HS-5 (cell line): ENCODE measurements around the gene IQCM.
"Not testable (repeated sequence)": the region's sequence is repeated elsewhere in the genome, so short reads cannot be mapped to it uniquely, and the experiment has no call there.

Experiments used
- DNase-seq: peaks from one replicate; pipeline ENCODE4 v3.0.0-alpha.2; 2012; ENCODE audit warnings: low read depth

The IQCM gene

GRCh38 chr4:149584722-149585121 is 230.9 kb downstream of the IQCM start:
- no peak for DNase-seq

- no peak for DNase-seq
Measured at GRCh38 chr4:149574971-149575370, 240.7 kb downstream of the IQCM start.

DNA sequence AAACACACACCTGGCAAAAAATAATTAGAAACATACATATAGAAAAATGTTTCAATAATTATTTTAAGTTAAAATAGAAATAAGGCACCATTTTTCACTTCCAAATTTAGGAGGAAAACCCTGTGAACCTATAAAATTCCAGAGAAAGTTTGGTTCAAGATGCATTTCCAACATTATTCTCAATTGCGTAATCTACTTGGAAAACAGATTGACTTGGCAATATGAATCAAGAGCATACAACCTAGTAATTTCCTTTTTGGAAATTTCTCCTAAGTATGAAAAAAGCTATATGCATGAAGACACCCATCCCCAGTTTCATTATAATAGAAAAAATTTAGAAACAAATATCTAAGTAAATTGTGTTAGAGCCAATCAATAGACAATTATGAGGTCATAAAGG is 242.9 kb downstream of the IQCM start:
- no peak for DNase-seq

GRCh38 chr4:149555799-149556198 is 259.8 kb downstream of the IQCM start:
- no peak for DNase-seq

- DNase-seq = no peak
Measured at GRCh38 chr4:149555146-149555545, 260.5 kb downstream of the IQCM start.

DNA sequence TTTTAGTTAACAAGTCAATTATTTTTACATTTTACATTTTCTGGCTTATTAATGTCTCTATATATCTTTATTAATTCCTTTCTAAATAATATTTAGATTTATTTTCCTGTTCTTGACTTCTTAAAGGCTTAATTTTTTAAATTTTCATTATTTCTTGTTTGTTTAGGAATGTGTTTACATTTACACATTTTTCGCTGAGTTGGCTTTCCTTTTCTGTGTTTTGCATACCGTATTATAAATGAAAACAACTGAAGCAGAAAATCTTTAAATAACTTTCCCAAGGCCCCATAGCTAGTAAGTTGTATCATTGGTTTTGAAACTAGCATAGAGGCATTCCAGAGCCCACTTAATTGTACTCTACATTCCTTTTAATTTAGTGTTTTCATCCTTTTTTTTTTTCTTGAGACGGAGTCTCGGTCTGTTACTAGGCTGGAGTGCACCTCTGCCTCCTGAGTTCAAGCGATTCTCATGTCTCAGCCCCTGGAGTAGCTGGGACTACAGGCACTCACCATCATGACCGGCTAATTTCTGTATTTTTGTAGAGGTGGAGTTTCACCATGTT is 261.6 kb downstream of the IQCM start:
- no peak for DNase-seq

DNA sequence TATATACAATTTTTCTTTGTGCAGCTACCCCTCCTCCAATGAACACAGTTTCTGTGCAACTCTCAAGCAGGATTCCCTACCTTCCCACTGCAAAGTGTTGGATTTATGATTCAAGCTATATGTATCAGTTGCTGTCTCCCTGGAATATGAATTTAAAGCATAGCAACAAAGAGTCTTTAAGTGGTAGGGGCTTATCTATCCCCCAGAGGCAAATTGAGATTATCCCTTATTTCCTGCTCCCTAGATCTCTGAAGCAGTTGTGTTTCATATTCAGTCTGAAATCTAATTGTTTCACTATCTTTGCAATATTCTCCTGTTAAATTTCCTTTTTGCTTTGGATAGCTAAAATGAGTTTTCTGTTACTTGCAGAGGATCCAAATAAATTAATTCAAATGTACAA is 263.0 kb downstream of the IQCM start:
- DNase-seq = no peak

DNA sequence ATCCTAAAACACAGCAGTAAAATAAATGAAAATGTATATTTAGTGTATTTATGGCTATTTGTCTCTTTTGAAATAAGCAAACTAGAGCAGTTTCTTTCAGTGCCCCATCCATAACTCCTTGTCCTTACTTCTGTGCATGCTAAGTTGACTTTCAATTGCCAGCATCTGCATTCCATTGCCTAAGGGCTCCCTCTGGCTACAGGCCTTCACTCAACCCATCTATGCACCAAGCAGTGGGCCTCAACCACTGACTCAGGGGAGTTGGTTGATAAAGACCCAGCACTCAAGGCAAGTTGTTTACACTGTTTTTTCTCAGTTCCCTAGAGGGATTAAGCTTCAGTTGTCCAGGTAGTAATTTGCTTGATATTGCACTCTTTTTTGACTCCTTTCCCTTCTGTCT is 265.7 kb downstream of the IQCM start:
- no peak for DNase-seq

DNA sequence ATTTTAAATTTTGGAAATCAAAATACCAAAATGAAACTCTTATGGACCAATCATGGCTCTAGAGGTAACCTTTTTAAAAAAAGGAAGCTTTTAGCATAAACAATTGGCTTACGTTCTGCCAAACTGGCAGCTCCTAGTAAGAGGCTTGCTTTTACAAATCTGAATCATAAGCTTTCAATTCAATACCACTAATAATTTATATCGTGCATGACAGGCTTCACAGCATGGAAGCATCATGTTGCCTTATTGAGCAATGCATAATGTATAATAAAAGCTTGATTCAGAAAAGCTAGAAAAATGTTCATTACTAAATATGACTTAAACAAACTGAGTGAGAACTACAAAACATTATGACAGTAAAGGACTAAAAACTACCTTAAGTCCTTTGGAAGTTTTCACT is 280.9 kb downstream of the IQCM start:
- no peak for DNase-seq

DNA sequence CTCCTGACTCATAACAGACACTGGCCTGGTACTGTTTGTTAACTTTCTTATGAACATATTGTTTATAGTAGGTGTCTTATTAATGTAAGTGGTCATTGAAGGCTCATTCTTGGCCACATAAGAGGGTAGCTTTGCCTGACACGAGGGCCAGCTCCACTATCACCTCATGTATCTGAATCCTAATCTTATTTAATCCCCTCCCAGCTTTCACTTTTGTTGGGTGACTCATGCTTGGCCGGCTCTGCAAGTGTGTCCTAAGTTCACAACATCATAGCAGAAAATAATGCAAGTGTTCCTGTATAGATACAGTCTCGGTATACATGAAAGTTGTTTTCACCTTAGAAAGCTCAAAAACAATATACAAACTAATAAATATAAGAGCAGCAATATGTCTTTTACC is 283.8 kb downstream of the IQCM start:
- no peak for DNase-seq

GRCh38 chr4:149523039-149523438 is 292.6 kb downstream of the IQCM start:
- no peak for DNase-seq

DNA sequence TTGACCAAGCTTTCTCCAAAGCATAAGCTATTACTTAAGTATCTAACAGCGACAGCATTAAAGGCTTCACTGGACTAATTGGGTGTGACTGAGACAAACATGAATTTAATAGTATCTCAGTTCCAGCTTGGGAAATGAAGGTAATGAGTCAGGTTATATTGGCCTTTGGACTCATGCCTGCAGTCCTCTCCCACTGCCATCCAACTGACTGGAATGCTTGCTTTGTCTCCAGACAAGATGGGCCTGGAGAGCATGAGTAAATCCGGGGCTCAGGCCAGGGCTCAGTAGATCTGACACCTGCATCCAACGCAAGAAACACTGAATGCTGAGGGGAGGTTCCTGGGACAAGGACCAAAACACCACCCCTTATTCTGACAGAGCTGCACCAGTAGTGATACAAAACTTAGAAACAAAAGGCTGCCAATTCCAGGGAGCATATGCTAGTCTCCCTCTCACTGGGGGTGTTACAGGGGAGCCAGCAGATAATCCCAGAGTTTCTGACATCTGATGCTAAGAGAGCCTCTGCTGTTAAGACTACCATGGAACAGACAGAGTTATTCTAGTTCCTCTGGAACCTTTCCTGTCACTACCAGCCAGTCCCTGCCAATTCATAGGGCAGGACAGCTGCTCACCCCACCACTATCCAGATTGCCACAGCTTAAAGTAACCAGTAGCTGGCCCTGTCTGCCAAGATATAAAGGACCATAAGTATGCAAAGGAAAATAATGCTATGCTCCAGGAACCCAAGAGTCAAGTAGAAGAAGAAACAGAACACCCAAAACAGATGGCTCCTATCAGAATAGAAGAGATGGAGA is 293.8 kb downstream of the IQCM start:
- DNase-seq = peak; percentile 18

- no peak for DNase-seq
Measured at GRCh38 chr4:149518471-149518870, 297.2 kb downstream of the IQCM start.

- no peak for DNase-seq
Measured at GRCh38 chr4:149513081-149513480, 302.6 kb downstream of the IQCM start.

DNA sequence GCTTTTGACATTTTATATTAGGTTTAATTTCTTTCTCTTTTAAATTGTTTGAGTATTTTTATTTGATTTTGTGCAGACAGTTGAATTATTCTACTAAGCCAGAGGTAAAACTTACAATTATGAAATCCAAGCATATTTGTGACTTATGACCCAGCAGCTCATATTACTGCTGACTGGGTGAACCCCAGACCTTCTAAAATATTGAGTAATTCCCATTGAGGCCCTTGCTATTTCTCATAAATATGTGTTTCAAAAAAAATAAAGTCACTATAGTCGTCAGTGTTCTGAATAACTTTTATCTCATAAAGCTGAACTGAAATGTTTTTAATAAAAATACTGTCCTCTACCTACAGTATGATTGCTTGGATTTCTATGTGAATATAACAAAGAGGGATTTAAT is 303.1 kb downstream of the IQCM start:
- no peak for DNase-seq

- DNase-seq = no peak
Measured at GRCh38 chr4:149511558-149512298, 303.9 kb downstream of the IQCM start.

DNA sequence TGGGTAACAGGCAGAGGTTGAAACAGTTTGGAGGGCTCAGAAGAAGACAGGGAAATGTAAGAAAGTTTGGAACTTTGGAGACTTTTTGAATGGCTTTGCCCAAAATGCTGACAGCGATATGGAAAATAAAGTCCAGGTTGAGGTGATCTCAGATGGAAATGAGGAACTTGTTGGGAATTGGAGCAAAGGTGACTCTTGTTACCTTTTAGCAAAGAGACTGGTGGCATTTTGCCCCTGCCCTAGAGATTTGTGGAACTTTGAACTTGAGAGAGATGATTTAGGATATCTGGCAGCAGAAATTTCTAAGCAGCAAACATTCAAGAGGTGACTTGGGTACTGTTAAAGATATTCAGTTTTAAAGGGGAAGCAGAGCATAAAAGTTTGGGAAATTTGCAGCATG is 308.3 kb downstream of the IQCM start:
- not testable (repeated sequence) for DNase-seq

GRCh38 chr4:149500806-149501205 is 314.8 kb downstream of the IQCM start:
- no peak for DNase-seq

- DNase-seq = no peak
Measured at GRCh38 chr4:149499726-149500125, 315.9 kb downstream of the IQCM start.

DNA sequence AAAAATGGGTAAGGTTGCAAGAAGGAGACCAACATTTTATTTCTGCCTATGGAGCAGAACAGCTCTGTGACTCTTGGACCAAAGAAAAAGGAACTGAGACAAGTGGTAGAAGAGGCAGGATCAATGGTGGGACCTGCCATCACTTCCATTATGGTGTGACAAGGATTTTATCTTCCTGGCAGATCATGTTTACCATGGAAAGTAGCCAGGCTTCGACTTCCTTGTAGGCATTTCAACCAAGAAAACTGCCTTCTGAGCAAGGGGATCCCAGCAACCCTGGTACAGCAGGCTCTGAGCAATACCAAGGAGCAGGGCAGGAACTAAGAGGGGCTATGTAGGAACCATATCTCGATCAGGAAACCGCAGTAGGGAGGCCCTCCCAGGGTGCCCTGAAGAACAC is 317.4 kb downstream of the IQCM start:
- DNase-seq = no peak

GRCh38 chr4:149493492-149493891 is 322.2 kb downstream of the IQCM start:
- no peak for DNase-seq

GRCh38 chr4:149489321-149489720 is 326.3 kb downstream of the IQCM start:
- no peak for DNase-seq

GRCh38 chr4:149486861-149487260 is 328.8 kb downstream of the IQCM start:
- DNase-seq = no peak
